ENCODE results near the gene COBLL1. TPM values are rescaled to one million over a fixed set of nuclear protein-coding genes. Genes with fewer than 3 reads are reported as not detected.

The COBLL1 gene
- total RNA-seq, 2 experiments from 2014 or later = 0.28 to 0.45 TPM

DNA sequence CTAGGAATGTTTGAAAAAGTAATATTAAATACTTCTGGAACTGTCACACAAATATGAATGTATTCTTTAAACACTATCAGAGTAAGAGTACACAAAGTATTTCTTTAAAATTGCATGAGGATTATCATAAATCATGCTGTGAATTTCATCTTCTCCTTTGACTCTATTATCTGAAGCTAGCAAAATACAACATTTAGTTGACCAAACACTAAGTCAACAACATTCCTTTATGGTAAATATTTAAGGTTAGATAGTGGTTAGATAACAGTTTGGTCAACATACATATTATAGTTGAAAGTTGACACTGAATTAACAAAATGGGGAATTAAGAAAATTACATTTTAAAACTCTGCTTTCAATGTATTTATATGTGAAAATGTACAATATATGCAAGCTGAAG lies 148.2 kb downstream of the COBLL1 start:
- Mint-ChIP-seq H3K27ac (no peak overlapping the region), H3K36me3 (no peaks in the 10 kb centered on the region), H3K9me3 (no peaks in the 10 kb centered on the region), H3K4me3 (no peak overlapping the region), H3K27me3 (no peaks in the 10 kb centered on the region), H3K4me1 (no peaks in the 10 kb centered on the region)
- DNase-seq = no peak

DNA sequence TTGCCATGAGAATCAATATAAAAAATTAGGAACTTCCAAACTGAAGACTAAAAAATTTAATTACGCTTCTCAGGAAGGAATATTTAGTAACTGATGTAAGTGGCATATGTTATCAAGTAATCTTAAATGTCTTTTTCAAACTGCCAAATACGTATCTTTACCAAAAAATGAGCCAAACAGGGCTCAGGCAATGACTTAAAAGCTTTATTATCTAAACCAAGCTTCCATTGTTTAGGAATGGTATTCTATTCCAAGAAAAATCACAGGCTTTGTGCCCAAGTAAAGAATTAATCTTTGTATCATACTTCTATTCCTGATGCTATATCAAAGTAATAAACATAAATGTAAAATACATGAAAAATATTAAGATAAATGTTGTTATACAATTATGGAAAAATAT lies 148.7 kb downstream of the COBLL1 start:
- Mint-ChIP-seq H3K9me3 (no peaks in the 10 kb centered on the region), H3K27me3 (no peaks in the 10 kb centered on the region), H3K36me3 (no peaks in the 10 kb centered on the region), H3K27ac (no peak overlapping the region), H3K4me3 (no peak overlapping the region), H3K4me1 (no peaks in the 10 kb centered on the region)
- no peak for DNase-seq

DNA sequence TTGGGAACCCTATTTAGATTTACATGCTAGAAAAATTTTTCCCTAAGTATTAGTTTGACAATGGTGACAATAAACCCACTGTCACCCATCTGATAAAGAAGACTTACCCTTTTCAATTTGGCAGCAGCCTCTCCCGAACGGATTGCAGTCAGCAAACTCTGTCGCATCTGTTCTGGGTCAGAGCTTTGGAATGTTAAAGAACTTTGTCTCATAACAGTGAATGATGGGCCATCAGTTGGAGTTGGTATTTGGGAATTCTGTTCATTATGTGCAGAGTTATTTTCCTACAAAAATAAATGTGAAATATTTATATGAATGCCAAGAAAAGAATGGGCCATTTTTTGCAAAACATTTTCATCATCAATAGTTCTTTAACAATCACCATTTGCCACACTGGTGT lies 149.5 kb downstream of the COBLL1 start:
- H3K4me1 Mint-ChIP-seq = no peaks in the 10 kb centered on the region
- no peak overlapping the region for H3K4me3 Mint-ChIP-seq
- H3K9me3 Mint-ChIP-seq = no peaks in the 10 kb centered on the region
- no peak for DNase-seq
- no peaks in the 10 kb centered on the region for H3K27me3 Mint-ChIP-seq
- no peak overlapping the region for H3K27ac Mint-ChIP-seq
- H3K36me3 Mint-ChIP-seq = no peaks in the 10 kb centered on the region

DNA sequence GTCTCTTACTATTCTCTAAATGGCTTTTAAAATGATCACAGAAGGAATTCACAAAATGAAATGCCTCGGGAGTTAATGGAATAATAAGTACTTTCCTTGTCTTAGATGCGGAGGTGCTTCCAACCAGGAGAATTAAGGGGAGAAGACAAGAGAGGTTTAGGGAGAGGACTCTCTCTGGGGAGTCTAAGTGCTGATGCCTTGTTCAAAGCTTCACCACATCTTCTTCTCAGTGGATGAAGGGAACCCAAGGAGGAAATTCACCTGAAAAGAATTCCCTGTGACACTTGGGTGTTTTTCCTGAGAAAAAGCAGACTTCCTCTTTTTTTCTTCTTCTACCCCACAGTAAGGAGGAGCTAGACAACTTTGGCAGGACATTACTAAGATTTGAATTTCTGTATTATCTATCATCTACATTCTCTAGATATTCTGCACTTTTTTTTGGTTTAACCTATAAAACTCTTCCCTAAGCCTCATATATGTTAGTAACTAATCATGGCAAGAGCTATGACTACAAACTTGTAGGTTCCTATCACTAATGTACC lies 150.2 kb downstream of the COBLL1 start:
- H3K4me3 Mint-ChIP-seq = no peak overlapping the region
- H3K4me1 Mint-ChIP-seq = no peaks in the 10 kb centered on the region
- no peaks in the 10 kb centered on the region for H3K27me3 Mint-ChIP-seq
- no peaks in the 10 kb centered on the region for H3K9me3 Mint-ChIP-seq
- H3K27ac Mint-ChIP-seq = no peak overlapping the region
- no peak for DNase-seq
- H3K36me3 Mint-ChIP-seq = no peaks in the 10 kb centered on the region

DNA sequence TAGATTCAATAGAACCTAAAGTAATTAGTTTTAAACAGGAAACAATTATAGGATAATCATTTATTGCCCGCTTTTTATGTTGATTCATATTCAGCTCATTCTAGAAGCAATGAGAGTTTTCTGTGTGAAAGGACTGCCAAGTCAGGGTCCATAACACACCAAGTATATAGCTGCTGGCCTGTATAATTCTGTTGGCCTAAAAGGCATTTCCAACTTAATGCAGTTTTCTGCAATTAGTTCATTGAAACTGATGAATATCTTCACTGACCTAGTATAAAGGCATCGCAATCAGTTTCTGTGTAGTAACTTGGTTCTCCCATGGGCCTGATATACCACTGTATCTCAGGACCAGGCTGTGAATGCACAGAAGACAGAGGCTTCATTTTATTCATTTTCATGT lies 151.3 kb downstream of the COBLL1 start:
- Mint-ChIP-seq H3K36me3 (no peaks in the 10 kb centered on the region), H3K27ac (no peak overlapping the region), H3K9me3 (no peaks in the 10 kb centered on the region), H3K4me1 (no peaks in the 10 kb centered on the region), H3K4me3 (no peak overlapping the region), H3K27me3 (no peaks in the 10 kb centered on the region)
- no peak for DNase-seq

DNA sequence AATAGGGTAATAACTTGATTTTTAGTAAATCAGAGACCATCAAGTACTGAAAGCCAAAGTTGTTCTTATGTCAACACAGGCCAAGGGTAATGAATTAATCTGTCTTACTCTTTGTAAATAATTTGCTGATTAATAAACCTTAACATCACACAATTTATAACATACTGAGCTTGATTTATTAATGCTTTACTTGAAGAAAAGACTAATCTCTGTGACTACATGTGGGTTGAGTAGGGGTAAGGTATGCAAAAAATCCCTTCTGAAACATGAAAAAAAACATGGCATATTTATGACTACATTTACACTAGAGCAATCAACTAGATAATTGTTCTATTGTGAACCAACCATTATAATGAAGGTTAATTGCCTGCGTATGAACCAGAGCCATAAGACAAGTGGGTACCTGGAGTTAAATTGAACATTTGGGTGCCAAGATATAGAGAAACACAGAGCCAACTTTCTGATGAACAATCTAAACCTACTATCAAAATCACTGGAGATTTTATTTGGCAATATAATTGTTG lies 152.7 kb downstream of the COBLL1 start:
- no peak for DNase-seq
- no peaks in the 10 kb centered on the region for H3K4me1 Mint-ChIP-seq
- H3K9me3 Mint-ChIP-seq = no peaks in the 10 kb centered on the region
- no peaks in the 10 kb centered on the region for H3K27me3 Mint-ChIP-seq
- H3K36me3 Mint-ChIP-seq = no peaks in the 10 kb centered on the region
- H3K4me3 Mint-ChIP-seq = no peak overlapping the region
- H3K27ac Mint-ChIP-seq = no peak overlapping the region

DNA sequence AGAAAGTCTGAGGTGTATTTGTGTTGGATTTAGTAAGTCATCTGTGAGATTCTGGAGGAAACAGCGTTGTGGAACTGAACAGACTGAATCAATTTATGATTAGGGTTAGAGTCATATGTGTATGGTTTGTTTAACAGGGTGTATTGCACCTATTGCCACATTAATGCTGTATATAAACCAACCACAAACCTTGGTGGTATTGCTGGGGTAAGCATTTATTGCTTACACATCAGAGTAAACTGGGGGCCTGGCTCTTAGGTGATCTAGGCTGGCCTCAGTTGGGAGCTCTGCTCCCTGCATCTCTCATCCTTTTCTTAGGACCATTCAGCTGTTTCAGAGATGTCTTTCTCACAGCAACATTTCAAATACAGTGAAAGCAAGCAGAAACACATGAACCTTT lies 160.6 kb downstream of the COBLL1 start:
- no peak for DNase-seq
- Mint-ChIP-seq H3K4me3 (no peak overlapping the region), H3K4me1 (no peaks in the 10 kb centered on the region), H3K27me3 (no peaks in the 10 kb centered on the region), H3K36me3 (no peaks in the 10 kb centered on the region), H3K9me3 (peaks cover 5% of the 10 kb centered on the region), H3K27ac (no peak overlapping the region)

DNA sequence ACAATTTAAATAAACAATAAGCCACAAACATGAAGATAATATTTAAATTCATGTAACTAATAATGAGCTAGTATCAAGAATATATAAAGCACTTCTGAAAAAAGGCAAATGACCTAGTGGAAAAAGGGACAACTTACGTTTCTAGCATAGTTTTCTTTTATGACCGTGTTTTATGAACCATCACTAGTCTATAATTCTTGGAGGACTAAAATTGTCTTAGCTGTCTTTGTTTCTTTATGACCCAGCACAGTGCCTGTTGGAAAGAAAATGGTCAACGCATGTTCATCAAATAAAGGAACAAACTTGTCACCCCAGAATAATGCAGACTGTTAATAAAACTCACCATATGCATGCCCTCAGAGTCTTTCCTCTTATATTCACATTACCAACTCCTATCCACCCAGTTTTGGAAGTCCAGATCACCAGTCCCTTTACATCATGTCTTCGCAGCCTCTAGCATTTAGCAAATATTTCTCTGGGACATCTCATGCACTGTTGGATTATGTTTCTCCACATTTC lies 162.9 kb downstream of the COBLL1 start:
- Mint-ChIP-seq H3K4me1 (no peaks in the 10 kb centered on the region), H3K9me3 (peaks cover 5% of the 10 kb centered on the region), H3K27me3 (no peaks in the 10 kb centered on the region), H3K27ac (no peak overlapping the region), H3K36me3 (no peaks in the 10 kb centered on the region), H3K4me3 (no peak overlapping the region)
- no peak for DNase-seq

DNA sequence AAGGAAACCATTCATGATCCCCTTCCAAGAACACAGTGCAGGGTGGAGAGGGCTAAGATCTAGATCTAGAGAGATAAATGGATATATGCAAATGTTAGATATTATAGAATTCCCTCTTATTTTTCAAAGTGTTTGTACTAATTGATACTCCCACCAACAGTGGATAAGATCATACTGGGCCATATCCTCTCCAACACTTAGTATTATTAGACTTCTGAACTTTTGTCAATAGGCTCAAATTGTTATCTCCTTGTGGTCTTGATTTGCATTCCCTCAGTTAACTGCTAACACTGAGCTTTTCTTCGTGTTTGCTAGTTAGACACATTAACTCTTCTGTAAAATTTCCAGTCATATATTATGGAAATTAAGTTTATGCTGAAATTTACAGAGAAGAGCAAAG lies 163.9 kb downstream of the COBLL1 start:
- Mint-ChIP-seq H3K4me1 (no peaks in the 10 kb centered on the region), H3K27me3 (no peaks in the 10 kb centered on the region), H3K4me3 (no peak overlapping the region), H3K36me3 (no peaks in the 10 kb centered on the region), H3K27ac (no peak overlapping the region), H3K9me3 (peaks cover 5% of the 10 kb centered on the region)
- no peak for DNase-seq

DNA sequence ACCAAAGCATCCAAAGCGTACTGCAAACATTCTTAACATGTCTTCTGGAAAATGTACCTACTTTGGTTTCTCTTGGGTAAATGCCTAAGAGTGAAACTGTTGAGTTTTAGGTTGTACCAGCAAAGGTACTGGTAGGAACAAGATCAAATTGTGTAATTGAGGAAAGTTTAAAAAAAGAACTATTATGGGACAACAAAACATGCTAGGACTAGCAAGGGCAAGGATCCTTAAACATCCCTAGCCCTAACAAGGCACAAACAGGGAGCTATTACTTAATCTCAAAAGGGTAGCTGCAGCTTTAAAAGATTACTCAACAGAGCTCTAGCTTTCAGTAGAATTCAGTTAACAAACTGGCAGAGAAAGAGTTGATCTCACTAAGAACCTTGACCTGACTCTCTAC lies 164.4 kb downstream of the COBLL1 start:
- H3K9me3 Mint-ChIP-seq = peaks cover 5% of the 10 kb centered on the region
- no peaks in the 10 kb centered on the region for H3K4me1 Mint-ChIP-seq
- H3K27ac Mint-ChIP-seq = no peak overlapping the region
- H3K4me3 Mint-ChIP-seq = no peak overlapping the region
- DNase-seq = no peak
- no peaks in the 10 kb centered on the region for H3K27me3 Mint-ChIP-seq
- H3K36me3 Mint-ChIP-seq = no peaks in the 10 kb centered on the region

DNA sequence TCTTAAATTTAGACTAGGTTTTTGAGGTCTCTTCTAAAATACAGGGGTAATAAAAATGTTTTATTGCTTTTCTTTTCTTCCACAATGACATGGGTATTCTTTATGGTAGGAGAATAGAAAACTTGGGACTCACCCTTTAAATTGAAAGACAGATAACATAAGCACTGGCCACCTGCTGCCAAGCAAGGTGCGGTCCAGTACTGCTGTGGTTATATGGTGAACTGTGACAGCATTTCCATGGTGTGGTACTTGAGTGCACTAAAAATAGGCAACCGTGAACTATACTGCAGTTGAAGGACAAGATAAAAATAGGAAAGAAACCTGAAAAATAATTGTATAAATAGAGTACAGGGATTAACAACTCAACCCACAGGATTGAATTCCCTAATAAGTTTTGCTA lies 165.9 kb downstream of the COBLL1 start:
- Mint-ChIP-seq H3K27ac (no peak overlapping the region), H3K4me3 (no peak overlapping the region), H3K4me1 (no peaks in the 10 kb centered on the region), H3K27me3 (no peaks in the 10 kb centered on the region), H3K36me3 (no peaks in the 10 kb centered on the region), H3K9me3 (peaks cover 5% of the 10 kb centered on the region)
- no peak for DNase-seq

DNA sequence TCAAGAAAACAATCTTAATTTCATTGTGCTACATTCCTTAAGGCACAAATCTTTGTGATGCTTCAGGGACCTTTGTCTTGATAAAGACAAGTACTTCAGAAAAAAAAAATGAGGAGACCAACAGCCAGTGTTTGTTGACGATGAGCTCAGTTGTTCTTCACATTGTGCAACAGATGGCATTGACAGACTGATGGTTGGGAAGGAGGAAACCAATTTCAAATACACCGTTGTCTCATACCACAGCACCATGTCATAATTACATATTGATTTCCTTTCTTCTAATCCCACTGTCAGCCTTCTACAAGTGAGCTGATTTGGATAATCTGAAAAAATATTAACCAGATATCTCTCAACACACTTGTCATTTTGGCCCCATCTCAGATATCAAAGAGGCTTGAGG lies 166.6 kb downstream of the COBLL1 start:
- H3K27ac Mint-ChIP-seq = no peak overlapping the region
- H3K4me3 Mint-ChIP-seq = no peak overlapping the region
- no peaks in the 10 kb centered on the region for H3K4me1 Mint-ChIP-seq
- no peak for DNase-seq
- H3K9me3 Mint-ChIP-seq = peaks cover 5% of the 10 kb centered on the region
- H3K27me3 Mint-ChIP-seq = no peaks in the 10 kb centered on the region
- no peaks in the 10 kb centered on the region for H3K36me3 Mint-ChIP-seq

DNA sequence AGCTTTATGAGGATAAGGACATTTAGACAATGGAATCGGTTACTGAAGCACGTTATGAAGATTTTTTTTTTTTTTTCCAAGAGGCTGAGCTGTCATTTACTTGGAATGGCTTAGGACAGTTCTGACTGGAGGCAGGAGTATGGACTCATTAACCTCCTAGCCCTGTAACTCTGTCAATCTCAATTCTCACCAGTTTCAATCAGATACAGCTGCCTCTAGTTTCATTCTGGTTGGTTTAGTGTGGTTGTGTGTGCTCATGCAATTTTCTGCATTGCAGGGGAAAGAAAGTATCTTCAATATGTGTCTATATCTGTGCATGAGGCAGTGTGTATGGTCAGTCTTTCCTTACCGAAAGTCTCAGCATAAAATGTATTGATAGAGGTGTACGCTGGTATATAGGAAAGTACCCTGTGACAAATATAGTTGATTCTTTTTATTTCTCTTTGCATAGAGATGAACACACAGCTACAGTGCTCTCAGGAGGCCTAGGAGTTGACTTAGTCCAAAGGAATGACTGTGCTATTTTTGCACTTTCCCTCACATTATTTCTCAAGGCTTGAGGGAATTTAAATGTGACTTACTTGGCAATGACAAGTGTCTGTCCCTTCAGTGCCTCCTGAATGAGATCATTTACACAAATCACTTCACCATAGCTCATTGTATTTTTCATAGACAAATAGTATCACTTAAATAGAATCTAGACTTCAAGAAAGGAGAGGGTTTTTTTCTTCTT lies 169.8 kb downstream of the COBLL1 start:
- H3K36me3 Mint-ChIP-seq = no peaks in the 10 kb centered on the region
- no peak overlapping the region for H3K4me3 Mint-ChIP-seq
- H3K27me3 Mint-ChIP-seq = no peaks in the 10 kb centered on the region
- H3K4me1 Mint-ChIP-seq = no peaks in the 10 kb centered on the region
- no peak for DNase-seq
- no peak overlapping the region for H3K27ac Mint-ChIP-seq
- H3K9me3 Mint-ChIP-seq = no peaks in the 10 kb centered on the region

DNA sequence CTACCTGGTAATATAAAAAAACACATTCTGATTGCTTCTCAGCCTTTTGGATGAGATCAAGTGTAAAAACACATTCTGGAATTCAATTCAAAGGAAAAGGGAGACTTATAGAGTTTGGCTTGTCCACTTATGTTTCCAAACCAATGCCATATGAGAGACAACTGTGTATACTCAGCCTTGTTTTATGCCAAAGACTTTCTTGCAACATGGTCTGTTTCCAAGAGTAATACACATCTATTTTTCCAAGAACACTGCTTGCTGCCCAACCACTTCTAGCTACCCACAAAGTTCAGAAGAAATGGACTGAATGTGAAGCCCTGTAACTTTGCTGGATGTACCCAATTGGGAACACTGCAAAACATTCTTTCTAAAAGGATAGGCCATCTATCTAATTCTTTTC lies 172.3 kb downstream of the COBLL1 start:
- H3K9me3 Mint-ChIP-seq = no peaks in the 10 kb centered on the region
- no peaks in the 10 kb centered on the region for H3K27me3 Mint-ChIP-seq
- no peaks in the 10 kb centered on the region for H3K4me1 Mint-ChIP-seq

DNA sequence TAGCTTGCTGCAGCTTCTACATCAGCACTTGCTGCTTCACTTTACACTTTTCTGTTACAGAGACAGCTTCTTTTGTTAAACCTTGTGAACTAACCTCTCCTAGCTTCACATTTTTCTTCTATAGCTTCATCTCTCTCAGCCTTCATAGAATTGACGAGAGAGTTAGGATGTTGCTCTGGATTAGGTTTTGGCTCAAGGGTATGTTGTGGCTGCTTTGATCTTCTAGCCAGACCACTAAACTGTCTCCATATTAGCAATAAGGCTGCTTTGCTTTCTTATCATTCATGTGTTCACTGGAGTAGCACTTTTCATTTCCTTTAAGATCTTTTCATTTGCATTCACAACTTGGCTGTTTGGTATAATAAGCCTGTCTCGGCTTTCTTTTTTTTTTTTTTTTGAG lies 174.1 kb downstream of the COBLL1 start:
- H3K36me3 Mint-ChIP-seq = no peaks in the 10 kb centered on the region
- no peak overlapping the region for H3K27ac Mint-ChIP-seq
- DNase-seq = no peak
- no peak overlapping the region for H3K4me3 Mint-ChIP-seq
- H3K4me1 Mint-ChIP-seq = no peaks in the 10 kb centered on the region
- no peaks in the 10 kb centered on the region for H3K27me3 Mint-ChIP-seq
- no peaks in the 10 kb centered on the region for H3K9me3 Mint-ChIP-seq

More for the DNA sequence above, 172.3 kb downstream of the COBLL1 start:
- DNase-seq = no peak
- Mint-ChIP-seq H3K4me3 (no peak overlapping the region), H3K27ac (no peak overlapping the region), H3K36me3 (no peaks in the 10 kb centered on the region)

DNA sequence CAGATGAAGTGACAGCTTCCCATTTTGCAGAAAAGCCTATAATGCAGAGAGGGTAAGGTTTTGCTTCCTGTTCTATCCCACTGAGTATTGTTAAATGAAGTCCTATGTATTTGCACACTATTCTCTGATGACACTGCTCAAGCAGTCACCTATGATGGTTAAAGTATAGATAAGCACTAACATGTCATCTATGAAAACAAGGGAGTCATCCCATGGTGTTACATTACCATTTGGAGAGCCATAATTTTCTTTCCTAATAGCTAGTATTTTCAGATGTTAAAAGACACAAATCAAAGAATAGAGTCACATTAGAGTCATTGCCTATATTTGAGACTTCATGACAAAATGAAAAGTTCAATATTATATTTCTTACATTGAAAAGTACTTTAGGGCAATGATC lies 177.6 kb downstream of the COBLL1 start:
- no peaks in the 10 kb centered on the region for H3K9me3 Mint-ChIP-seq
- no peaks in the 10 kb centered on the region for H3K36me3 Mint-ChIP-seq
- H3K27ac Mint-ChIP-seq = no peak overlapping the region
- no peaks in the 10 kb centered on the region for H3K4me1 Mint-ChIP-seq
- H3K27me3 Mint-ChIP-seq = no peaks in the 10 kb centered on the region
- no peak overlapping the region for H3K4me3 Mint-ChIP-seq
- no peak for DNase-seq
